Activated T-cell treated with anti-CD3 and anti-CD28 coated beads, Interleukin-2, amount 50 U/mL, for 1 hour (primary cell): ENCODE results near the gene BPIFB2.
"Not testable (repeated sequence)": the region's sequence is repeated elsewhere in the genome, so short reads cannot be mapped to it uniquely, and the experiment has no call there.

Experiments
- DNase-seq: peaks from one replicate; pipeline ENCODE4 v3.0.0-alpha.2; 2020

BPIFB2 gene

DNA sequence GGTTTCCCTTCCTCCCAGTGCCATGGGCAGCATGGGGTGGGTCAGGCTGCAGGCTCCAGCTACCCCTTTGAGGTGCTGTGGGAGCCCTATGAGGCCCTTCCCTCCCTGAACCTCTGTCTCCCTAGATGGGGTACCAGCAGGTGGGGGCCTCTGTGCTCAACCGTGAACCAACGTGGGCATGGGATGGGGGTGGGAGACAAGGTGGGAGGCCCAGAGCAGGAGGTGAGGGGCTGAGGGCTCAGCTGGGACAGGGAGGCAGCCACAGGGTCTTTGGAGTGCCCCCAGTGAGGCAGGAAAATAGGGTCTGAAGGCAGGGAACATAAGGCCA is 36.6 kb upstream of the BPIFB2 start:
- peak; percentile 29 for DNase-seq

DNA sequence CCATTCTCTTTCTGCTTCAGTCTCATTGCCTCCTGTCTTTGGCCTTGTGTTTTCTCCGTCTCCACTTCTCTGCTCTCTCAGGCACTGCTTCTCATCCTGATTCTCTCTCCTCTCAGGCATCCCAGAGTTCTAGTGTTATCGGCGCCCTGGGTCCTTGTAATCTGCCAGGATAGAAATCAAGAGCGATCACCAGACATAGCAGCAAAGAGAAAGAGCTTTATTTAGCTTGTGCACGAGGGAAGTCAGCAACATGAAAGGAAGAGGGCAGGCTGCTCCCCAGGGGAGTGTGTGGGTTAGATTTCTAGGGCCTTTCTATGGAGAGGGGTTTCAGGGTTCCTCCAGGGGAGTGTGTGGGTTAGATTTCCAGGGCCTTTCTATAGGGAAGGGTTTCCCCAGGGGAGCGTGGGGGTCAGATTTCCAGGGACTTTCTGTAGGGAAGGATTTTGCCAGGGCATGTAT is 35.8 kb upstream of the BPIFB2 start:
- DNase-seq = peak; percentile 49

DNA sequence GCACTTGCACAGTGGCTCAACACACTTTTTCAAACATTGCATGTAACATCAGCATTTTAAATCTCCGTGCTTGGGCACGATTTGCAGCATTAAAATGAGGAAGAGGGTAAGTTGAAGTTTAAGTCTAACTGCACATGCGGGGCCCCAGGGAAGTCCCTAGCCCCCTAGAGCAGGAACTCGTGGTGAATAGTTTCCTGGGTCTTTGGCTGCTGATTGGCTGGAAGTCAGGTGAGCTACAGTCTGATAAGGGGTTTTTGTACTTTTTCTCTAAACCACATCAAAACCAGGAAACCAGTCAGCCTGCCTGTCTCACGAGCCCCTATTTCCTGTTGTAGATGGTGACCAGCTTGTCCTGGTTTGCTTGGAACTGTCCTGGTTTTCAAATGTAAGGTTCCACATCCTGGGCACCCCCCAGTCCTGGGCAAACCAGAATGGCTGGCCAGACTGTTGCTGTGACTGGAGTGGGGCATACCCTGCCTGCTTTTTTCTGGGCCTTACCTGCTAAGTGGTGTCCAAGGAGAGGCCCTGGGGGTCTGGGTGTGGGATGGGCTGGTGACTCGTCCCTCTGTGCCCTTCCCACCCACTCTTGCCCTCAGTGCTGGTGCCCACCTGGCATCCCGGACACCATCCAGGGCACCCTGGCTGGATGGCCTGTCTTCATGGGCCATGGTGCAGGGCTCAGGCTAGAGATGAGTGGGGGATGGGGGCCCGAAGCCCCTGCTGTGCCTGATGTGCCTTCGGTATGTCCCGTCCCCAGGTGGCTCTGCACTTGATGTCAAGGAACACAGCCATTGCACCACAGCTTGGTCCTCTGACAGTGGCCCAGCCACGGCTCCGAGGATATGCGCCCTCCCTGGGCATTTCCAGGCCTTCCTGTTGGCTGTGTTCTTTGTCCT is 35.1 kb upstream of the BPIFB2 start:
- peak; percentile 71 for DNase-seq

DNA sequence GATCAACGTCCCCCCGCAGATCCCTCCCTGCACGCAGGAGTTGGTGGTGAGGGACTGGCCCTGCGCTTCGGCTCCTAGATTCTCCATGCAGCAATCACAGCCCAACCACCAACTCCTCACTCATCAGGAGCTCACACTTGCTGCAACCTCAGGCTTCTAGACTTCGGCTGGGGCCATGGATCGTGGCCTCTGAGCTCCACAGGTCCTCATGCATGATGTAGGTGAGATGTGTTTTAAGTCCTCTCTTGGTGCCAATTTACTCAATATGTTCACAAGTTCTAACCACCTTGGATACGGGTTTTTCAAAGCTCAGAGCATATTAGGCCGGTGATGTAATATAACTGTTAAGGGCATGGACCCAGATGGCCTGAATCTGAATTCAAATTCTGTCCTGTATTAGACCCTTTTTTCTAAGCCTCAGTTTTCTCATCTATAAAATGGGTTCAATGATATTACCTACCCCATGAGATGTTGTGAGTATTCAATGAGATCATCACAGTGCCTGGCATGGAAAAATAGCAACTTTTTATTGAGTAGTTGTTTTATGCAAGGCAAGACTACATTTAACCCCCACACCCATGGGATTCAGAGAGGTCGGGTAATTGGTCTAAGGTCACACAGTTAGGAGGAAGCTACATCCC is 34.3 kb upstream of the BPIFB2 start:
- DNase-seq = no peak

DNA sequence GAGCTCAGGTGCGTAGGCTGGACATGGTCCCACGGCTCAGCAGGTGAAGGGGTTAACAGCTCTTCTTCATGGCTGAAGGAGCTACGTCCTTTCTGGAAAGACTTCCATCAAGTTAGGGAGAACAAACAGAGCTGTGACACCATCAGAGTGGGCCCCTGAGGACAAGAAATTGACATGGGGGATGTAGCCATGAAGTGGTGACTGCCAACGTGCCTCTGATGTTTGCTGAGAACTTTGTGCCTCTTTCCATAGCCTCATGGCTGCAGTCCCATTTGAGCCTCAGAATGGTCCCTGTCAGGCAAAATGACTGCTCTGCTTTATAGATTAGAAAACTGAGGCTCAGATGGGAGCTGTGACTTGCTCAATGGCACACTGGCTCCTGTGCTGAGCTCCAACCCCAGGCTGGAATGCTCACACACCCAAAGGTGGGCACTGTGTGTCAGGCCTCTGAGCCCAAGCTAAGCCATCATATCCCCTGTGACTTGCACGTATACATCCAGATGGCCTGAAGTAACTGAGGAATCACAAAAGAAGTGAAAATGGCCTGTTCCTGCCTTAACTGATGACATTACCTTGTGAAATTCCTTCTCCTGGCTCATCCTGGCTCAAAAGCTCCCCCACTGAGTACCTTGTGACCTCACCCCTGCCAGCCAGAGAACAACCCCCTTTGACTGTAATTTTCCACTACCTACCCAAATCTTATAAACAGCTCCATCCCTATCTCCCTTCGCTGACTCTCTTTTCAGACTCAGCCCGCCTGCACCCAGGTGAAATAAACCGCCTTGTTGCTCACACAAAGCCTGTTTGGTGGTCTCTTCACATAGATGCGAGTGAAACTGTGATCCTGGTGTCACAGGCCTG is 33.1 kb upstream of the BPIFB2 start:
- DNase-seq = not testable (repeated sequence)

DNA sequence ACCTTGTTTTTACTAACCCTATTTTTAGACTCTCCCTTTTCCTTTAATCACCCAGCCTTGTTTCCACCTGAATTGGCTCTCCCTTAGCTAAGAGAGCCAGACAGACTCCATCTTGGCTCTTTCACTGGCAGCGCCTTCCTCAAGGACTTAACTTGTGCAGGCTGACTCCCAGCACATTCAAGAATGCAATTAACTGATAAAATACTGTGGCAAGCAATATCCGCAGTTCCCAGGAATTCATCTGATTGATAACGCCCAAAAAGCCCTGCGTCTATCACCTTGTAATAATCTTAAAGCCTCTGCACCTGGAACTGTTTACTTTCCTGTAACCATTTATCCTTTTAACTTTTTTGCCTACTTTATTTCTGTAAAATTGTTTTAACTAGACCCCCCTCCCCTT is 32.4 kb upstream of the BPIFB2 start:
- DNase-seq = not testable (repeated sequence)

DNA sequence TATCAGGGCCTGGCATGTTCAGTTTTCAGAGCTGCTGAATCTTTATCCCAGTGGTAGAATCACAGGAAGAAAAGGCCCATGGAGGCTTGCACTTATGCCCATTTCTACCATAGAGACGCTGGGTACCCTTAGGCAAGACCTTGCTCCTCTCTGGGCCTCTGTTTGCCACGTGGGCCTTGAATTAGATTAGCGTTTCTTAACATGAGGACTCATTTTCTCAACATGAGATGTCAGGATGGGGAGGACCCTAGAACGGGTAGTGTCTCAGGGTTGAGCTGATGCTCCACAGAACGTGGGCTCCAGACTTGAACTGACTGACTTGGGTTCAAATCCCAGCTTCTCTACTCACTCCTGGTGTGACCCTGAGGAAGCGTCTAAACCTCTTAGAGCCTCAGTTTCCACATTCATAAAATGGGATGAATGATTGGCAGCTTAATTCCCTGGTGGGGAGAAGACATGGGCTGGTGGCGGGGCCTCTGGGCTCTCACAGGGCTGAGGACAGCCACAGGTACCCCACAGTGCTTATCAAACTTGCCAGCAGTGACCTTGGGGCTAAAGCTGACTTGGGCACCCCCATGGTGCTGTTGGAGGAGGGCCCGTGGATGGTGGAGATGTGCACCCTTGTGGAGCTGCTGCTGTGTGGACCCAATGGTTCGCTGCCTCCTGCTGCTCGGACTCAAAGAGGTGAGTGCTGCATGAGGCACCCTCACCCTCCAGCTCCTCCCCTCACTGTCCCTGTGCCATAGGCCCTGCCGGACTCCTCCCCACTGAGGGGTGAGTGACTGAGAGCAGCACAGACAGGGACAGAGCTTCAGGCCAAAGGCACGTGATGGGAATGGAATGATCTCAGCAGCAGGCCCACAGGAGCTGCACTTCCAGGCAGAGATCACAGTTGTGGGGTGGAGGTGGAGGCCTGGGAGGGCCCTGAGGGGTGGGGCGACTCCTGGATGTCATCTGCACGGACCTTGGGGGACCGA is 31.5 kb upstream of the BPIFB2 start:
- DNase-seq = peak; percentile 8

DNA sequence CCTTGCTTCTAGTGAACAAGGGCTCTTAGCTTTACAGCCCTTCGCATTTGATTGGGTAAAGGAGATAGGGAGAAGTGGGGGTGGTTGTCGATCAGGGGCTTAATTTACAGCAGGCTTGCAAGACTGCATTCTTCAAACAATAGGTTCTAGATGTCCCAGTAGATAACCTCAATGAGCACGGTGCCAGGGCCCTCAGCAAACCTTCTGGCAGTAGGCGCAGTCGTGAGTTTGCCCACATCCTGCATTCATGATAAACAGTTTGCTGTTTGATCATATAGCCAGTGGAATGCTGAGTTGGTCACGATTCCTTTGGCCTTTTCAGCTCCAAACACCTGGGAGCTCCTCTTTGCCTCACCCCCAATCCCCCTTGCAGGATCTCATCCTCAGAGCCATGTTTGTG is 30.8 kb upstream of the BPIFB2 start:
- DNase-seq = no peak

DNA sequence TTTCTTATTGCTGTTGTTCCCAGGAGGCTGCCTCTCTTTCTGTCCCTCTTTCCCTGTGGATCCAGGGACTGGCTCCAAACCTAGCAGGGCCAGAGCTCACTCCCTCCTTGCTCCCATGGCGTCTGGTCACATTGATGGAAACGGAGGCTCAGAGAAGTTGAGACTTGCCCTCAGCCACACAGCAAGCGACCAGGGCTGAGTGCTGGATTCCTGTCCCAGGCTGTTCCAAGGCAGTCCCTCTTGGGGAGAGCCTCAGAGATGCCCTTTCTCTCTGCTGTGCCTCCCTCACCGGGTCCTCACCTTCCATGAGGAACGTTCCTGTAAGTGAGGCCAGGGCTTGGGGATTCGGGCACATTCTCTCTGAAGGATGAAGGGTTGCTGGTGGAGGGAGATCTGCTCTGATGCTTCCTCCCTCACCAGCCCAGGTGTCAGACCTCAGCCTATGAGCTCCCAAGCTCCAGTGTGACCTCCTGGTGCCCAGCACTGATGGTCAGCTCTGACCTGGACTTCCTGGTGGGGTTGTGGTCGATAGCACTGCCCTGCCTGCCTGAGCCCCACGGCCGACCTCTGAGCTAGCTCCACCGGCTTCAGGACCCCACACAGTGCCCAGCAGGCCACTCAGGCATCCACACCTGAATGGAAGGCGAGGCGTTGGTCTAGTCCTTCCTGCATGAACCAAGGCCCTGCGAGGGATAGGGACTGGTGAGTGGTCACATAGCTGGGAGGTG is 30.1 kb upstream of the BPIFB2 start:
- peak; percentile 20 for DNase-seq

DNA sequence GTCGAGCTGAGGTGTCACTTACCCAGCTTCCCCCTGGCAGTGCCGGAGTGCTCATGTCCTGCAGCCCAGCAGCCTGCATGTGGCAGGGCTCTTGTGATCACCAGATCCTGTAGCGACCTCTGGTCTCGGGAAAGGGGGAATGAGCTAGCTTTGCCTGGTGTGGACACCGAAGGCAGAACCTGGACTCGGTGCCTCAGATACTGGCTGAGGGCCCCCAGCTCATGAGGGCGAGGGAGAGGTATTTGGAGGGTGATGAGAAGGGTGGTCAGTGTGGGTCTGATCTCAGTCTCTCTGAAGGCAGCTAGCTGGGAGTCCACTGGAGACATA is 29.5 kb upstream of the BPIFB2 start:
- DNase-seq = no peak

DNA sequence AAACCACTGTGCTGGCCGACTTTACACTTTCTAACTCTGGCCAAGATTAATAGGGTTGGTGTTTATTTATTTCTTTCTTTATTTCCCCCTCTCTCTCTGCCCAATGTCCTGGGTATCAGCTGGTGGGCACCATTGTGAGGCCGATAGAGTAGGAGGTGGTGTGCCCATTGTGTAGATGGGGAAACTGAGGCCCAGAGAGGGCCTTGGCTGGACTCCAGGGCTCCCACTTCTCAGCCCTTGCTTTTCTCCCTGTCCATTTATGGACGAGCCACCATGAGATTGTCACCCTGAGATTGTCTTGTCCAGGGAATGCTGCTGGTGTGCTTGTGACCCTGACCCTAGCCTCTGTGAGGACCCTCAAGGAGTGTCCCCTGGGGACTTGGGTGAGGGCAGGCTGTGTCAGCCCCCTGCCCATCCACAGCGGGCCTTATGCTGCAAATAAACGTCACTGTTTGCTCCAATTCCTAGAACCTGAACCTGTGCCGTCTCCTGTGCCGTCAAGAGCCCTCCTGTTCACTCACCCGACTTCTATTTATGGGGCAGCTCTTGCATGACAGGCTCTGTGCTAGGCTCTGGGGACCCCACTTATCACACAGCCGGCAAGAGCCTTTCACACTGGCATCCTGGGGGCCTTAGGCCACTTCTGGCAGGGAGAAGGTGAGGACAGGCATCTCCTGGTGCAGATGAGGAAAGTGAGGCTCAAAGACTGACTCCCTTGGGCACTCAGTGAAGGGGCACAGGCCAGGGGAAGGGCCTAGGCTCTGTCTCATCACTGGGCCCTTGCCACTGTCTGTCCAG is 28.1 kb upstream of the BPIFB2 start:
- peak; percentile 8 for DNase-seq

DNA sequence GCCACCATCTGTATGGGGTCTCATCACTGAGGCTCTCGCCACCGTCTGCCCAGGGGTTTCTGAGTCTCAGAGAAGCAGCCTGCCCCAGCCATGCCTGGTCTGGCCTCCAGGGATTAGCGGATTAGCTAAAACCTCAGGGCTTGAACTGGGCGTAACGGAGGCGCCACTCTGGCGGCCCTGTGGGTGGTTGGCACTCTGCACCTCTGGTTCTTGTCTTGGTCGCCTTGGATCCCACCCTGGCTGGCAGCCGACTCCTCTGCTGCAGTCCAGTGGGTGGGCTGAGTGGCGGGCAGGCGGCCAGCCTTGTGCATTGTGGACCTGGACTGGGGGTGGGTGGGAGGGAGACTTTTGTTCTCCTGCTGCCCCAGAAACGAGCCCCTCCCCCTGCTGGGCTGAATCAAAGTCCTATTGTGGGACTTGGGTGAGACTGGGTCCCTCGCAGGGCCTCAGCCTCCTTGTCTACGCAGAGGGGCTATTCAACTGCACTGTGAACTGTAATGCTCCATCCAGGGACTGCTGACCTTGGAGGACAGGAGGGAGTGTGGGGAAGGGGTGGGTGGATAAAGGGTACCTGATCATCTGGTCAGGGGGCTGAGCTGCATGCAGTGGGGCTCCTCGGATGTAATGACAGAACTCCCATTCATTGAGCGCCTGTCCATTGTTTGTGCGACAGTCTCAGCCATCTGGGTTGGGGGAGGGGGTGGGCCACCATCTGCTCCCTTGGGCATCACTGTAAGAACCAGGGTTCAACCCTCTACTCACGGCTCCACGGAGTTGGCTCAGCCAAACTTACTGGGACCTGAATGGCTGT is 27.2 kb upstream of the BPIFB2 start:
- DNase-seq = no peak

DNA sequence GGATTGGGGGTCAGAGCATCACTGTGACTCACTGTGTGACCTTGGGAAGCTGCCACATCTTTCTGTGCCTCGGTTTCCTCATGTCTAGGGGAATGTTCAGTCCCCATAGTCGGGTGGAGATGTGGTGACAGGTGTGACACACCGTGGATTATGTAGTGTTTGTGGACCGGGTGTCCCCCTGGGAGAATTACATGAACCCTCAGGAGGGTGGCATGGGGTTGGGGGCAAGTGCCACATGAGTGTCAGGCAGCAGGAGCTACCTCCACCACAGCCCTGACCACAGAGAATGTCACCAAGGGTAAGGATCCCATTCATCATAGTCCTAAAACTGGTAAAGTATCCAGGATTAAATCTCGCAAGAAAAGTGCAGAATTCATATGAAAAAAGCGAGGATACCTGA is 26.5 kb upstream of the BPIFB2 start:
- no peak for DNase-seq

DNA sequence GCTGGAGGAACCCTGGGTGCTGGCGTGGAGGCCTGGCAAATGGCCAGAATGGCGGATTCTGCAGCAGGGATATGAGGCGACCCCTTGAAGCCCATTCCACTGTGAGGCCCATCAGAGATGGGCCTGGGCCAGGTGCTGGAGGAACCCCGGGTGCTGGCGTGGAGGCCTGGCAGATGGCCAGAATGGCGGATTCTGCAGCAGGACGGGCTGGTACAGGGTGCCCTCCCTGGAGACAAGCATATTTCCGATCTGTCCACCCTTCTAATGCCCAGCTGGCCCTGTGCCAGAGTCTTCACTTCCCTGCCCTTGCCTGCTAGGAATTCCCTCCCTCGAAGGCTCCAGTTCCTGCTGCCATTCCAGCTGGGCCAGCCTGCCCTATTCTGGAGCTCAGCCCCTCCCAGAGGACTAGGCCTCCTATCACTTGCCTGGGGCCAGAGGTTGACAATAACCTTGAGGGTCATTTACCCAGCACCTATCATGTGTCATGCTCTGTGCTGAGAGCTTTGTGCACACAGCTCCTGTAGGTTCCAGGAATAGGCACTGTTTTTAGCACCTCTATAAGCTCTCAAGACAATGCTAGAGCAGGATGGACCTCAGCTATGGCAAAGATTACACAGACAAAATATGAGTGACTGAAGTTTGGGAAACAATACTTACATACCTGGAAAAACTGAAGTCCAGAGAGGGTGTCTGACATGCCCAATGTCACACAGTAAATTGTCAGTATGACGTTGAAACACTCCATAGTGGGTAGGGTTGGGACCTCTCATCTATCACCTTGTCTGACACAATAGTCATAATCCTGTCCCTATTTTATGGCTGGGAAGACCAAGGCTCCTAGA is 24.7 kb upstream of the BPIFB2 start:
- no peak for DNase-seq

DNA sequence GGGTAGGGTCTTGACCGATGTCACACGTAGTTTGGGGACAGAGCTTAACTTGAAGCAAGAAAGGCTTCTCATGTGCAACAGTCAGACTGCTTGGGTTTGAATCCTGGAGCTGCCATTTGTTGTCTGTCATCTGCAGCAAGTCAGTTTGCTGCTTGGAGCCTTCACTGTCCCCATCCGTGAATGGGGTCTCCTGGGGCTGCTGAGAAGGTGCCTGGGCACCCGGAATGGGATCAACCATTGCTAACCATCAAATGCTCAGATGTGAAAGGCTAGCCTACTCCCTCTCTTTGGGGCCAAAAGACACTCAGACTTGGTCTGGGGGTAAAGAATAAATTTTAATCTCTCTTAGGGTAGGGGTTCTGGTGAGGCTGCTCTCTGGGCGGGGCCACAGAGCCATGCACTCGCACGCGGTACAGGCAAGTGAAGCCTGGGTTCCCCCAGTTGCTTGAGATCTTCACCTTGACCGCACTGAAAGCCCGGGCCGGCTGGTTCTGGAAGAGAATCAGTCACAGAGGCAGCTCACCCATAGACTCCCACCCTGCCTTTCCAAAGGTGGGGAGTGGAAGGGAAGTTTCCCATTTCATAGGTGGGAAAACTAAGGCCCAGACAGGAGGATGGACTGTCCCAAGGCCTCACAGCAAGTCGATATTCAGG is 23.9 kb upstream of the BPIFB2 start:
- no peak for DNase-seq

DNA sequence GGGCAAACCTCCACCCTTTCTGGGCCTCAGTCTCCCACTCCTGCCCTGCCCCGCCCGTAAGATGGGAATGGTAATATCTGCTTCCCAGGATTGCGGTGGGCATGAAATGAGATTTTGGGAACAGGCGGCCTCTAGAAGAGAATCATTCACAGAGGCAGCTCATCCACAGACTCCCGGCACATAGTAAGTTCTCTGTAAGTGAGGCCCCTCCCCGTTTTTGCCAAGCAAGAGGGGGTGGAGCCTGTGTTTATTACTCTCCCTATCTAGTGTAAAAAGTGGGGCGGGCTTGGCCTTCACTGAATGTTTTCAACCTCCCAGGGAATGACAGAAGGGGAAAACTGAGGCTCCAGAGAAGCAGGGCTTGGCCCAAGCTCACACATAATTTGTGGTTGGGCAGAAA is 23.3 kb upstream of the BPIFB2 start:
- DNase-seq = no peak

DNA sequence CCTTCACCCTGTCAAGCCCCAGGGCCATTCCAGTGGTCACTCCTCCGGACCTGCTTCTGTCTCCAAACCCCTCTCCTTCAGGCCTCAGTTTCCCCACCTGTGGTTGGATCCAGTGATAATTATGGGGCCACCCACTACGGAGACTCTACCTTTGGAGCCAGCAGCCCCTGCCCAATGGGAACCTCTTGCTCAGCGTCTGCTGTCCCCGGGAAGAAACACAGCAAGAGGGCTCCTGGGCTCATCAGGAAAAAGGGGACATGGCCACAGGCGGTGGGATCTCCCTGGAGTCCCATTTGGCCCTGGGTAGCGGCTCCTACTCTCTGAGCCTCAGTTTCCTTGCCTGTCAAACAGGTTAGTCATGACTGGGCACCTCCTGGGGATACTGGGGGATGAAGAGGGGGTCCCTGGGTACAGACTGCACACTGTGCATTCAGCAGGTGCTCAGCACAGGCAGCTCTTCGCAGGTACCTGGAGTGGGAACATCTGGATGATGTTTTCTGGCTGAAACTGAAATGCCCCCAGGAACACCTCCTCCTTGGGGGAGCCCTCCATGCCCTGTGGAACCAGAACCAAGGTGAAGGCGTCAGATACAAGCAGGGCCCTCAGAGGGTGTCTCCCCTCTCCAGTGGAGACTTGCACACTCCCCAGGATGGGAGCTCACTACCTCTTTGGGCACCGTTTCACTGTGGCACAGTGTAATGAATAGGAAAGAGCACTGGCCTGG is 22.7 kb upstream of the BPIFB2 start:
- DNase-seq = no peak

DNA sequence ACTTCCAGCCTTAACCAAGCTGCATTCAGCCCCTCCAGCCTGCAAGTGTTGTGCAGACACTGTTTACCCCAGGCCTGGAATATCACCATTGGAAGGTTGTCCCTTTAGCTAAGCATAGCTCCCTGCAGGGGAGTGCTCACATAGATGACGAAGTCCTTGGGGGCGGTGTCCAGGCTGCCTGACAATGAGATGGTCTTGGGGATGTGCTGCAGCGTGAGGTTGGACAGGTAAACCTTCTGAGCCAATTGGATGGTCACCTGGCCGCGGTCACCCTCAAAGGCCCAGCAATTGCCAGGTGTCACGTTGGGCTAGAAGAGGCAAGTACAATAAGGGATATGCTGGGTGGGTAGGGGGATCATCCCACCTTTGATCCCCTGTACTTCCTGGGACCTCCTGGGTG is 21.9 kb upstream of the BPIFB2 start:
- no peak for DNase-seq
